ENCODE results near the gene LRRC3.

GRCh38 chr21:44506279-44507255, 51.3 kb downstream of the LRRC3 start:
- no peak for TF ChIP-seq REST (IDR thresholded peaks at IDR 0.05; ENCODE audit: low read depth)
- TF ChIP-seq CEBPB (IDR thresholded peaks at IDR 0.05), result no peak
- TF ChIP-seq FOXM1 (IDR thresholded peaks at IDR 0.05; ENCODE audit: borderline replicate concordance, low read depth), result no peak
- TF ChIP-seq NFIC (IDR thresholded peaks at IDR 0.05), result no peak
- no peak for TF ChIP-seq EP300 (IDR thresholded peaks at IDR 0.05; ENCODE audit: borderline replicate concordance)
- TF ChIP-seq USF1 (IDR thresholded peaks at IDR 0.05), result no peak
- no peak for TF ChIP-seq TAF1 (IDR thresholded peaks at IDR 0.05; ENCODE audit: low read depth)
